ENCODE results near the gene LMF1. TPM values are rescaled to one million over a fixed set of nuclear protein-coding genes. Genes with fewer than 3 reads are reported as not detected.

LMF1 gene
- total RNA-seq, 1 experiment from 2014 or later: 13.5 TPM

DNA sequence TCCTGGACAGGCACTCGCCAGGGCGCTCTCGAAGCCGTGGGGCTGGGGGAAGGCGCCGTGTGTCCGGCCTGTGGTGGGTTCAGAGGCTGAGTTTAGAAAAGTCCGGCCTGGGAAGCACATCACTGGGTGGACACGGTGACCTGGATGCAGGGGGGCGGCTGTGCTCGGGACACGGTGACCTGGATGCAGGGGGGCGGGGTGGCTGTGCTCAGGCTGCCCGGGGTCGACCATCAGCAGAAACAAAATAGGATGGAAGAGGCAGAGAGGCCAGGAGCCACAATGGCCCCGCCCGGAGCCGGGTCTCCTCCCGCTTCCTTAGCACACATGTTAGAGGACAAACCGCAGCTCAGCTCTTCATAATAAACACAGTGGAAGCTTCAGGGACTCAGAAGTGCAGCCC lies 127.0 kb downstream of the LMF1 start:
- no peak for DNase-seq
- Histone ChIP-seq H4K20me1 (ENCODE audit: low read length) (no peaks in the 10 kb centered on the region), H3K27me3 (ENCODE audit: low read length) (no peaks in the 10 kb centered on the region), H3K36me3 (ENCODE audit: low read depth, low read length) (no peaks in the 10 kb centered on the region), H3K9me3 (ENCODE audit: low read length) (no peaks in the 10 kb centered on the region), H3K79me2 (ENCODE audit: low read length) (no peaks in the 10 kb centered on the region), H3K9me2 (replicated peaks; ENCODE audit: low read length) (no peaks in the 10 kb centered on the region), H2AFZ (ENCODE audit: low read length) (no peak overlapping the region), H3K9ac (ENCODE audit: low read length) (no peak overlapping the region), H3F3A (ENCODE audit: low read length, unreplicated experiment) (no peaks in the 10 kb centered on the region), H3K27ac (ENCODE audit: low read length) (no peak overlapping the region), H3K4me1 (ENCODE audit: insufficient read depth, low read length) (no peaks in the 10 kb centered on the region), H3K4me2 (ENCODE audit: low read length) (no peak overlapping the region), H3K4me3 (ENCODE audit: low read length) (no peak overlapping the region)
- ChIA-PET POLR2A (ENCODE audit: unreplicated experiment) (no interaction called here), CTCF (interaction anchor here (0.6 kb wide), 1 partner anchor 34 kb away, joined by 3 read pairs; no protein-coding TSS in a partner anchor)
- TF ChIP-seq, protein P1, sequence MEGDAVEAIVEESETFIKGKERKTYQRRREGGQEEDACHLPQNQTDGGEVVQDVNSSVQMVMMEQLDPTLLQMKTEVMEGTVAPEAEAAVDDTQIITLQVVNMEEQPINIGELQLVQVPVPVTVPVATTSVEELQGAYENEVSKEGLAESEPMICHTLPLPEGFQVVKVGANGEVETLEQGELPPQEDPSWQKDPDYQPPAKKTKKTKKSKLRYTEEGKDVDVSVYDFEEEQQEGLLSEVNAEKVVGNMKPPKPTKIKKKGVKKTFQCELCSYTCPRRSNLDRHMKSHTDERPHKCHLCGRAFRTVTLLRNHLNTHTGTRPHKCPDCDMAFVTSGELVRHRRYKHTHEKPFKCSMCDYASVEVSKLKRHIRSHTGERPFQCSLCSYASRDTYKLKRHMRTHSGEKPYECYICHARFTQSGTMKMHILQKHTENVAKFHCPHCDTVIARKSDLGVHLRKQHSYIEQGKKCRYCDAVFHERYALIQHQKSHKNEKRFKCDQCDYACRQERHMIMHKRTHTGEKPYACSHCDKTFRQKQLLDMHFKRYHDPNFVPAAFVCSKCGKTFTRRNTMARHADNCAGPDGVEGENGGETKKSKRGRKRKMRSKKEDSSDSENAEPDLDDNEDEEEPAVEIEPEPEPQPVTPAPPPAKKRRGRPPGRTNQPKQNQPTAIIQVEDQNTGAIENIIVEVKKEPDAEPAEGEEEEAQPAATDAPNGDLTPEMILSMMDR (conservative IDR thresholded peaks at IDR 0.05; ENCODE audit: low read depth, low read length): no peak
- TF ChIP-seq EZH2phosphoT487 (IDR thresholded peaks at IDR 0.05; ENCODE audit: borderline replicate concordance, low read length): no peak
- TF ChIP-seq EZH2 (IDR thresholded peaks at IDR 0.05; ENCODE audit: low read length, unreplicated experiment): no peak
- BruUV-seq (replicated peaks): no TSS peak
- intact Hi-C loops (cut with micrococcal nuclease): no loop called here
- no peak for ATAC-seq

DNA sequence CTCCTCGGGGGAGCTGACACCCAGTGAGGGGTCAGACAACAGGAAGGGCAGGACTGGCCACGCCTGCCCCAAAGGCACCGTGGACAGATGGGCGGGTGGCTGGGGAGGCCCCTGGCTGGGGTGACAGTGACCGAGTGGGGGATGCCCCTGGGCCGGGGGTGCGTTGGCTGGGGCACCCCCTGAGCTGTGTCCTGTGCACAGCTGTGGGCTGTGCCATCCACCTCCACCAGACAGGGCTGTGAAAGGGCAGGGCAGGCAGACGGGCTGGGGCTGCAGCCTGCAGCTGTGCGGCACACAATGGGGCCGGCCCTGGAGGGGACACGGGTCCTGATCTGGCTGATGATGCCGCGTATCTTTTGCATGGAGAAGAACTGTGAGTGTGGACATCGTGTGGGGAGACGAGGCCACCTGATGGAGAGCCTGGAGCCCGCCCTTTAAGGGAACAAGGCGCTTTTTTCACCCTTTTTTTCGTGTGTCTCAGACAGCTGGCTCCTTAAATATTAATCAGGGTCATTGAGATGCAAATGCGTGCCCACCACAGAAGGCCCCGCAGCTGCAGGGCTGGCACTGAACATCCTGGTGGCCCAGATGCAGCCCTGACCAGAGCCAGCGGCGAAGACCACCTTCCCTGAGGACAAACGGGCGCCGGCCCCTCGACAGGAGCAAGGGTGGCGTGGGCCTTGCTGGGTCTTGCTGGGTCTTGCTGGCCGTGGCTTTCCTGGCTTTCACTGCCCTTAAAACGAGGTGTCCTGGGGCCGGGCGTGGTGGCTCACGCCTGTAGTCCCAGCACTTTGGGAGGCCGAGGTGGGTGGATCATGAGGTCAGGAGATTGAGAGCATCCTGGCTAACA lies 127.8 kb downstream of the LMF1 start:
- Histone ChIP-seq H3K27ac (ENCODE audit: low read length) (no peak overlapping the region), H4K20me1 (ENCODE audit: low read length) (no peaks in the 10 kb centered on the region), H2AFZ (ENCODE audit: low read length) (no peak overlapping the region), H3K36me3 (ENCODE audit: low read depth, low read length) (no peaks in the 10 kb centered on the region), H3K9ac (ENCODE audit: low read length) (no peak overlapping the region), H3K4me1 (ENCODE audit: insufficient read depth, low read length) (no peaks in the 10 kb centered on the region), H3K4me3 (ENCODE audit: low read length) (no peak overlapping the region), H3K9me2 (replicated peaks; ENCODE audit: low read length) (no peaks in the 10 kb centered on the region), H3K27me3 (ENCODE audit: low read length) (no peaks in the 10 kb centered on the region), H3K4me2 (ENCODE audit: low read length) (no peak overlapping the region), H3F3A (ENCODE audit: low read length, unreplicated experiment) (no peaks in the 10 kb centered on the region), H3K79me2 (ENCODE audit: low read length) (no peaks in the 10 kb centered on the region), H3K9me3 (ENCODE audit: low read length) (no peaks in the 10 kb centered on the region)
- DNase-seq (no peak), ATAC-seq (no peak)
- intact Hi-C loops (cut with micrococcal nuclease): no loop called here
- ChIA-PET POLR2A (ENCODE audit: unreplicated experiment) (no interaction called here), CTCF (no interaction called here)
- BruUV-seq (replicated peaks): no TSS peak
- TF ChIP-seq, protein P1 (conservative IDR thresholded peaks at IDR 0.05; ENCODE audit: low read depth, low read length): no peak
- TF ChIP-seq EZH2phosphoT487 (IDR thresholded peaks at IDR 0.05; ENCODE audit: borderline replicate concordance, low read length) (no peak), EZH2 (IDR thresholded peaks at IDR 0.05; ENCODE audit: low read length, unreplicated experiment) (no peak)

GRCh38 chr16:842061-842476 lies 128.7 kb downstream of the LMF1 start:
- CTCF ChIA-PET: no interaction called here
- intact Hi-C loops (cut with micrococcal nuclease): no loop called here
- Histone ChIP-seq H3K9me3 (ENCODE audit: low read length) (no peaks in the 10 kb centered on the region), H3K9ac (ENCODE audit: low read length) (no peak overlapping the region), H3K4me2 (ENCODE audit: low read length) (no peak overlapping the region), H4K20me1 (ENCODE audit: low read length) (no peaks in the 10 kb centered on the region), H3K27me3 (ENCODE audit: low read length) (no peaks in the 10 kb centered on the region), H3K79me2 (ENCODE audit: low read length) (no peaks in the 10 kb centered on the region), H3K4me1 (ENCODE audit: insufficient read depth, low read length) (no peaks in the 10 kb centered on the region), H2AFZ (ENCODE audit: low read length) (no peak overlapping the region), H3K9me2 (replicated peaks; ENCODE audit: low read length) (no peaks in the 10 kb centered on the region), H3F3A (ENCODE audit: low read length, unreplicated experiment) (no peaks in the 10 kb centered on the region), H3K36me3 (ENCODE audit: low read depth, low read length) (no peaks in the 10 kb centered on the region), H3K4me3 (ENCODE audit: low read length) (no peak overlapping the region), H3K27ac (ENCODE audit: low read length) (no peak overlapping the region)
- POLR2A ChIA-PET (ENCODE audit: unreplicated experiment): no interaction called here
- BruUV-seq (replicated peaks): no TSS peak
- DNase-seq: no peak
- no peak for ATAC-seq
- TF ChIP-seq, protein P1 (conservative IDR thresholded peaks at IDR 0.05; ENCODE audit: low read depth, low read length): no peak
- TF ChIP-seq EZH2phosphoT487 (IDR thresholded peaks at IDR 0.05; ENCODE audit: borderline replicate concordance, low read length) (no peak), EZH2 (IDR thresholded peaks at IDR 0.05; ENCODE audit: low read length, unreplicated experiment) (no peak)
